ENCODE measurements around the gene AP1AR. TPM values are rescaled to one million over a fixed set of nuclear protein-coding genes. Genes with fewer than 3 reads are reported as not detected.
A peak's percentile ranks its signal among the peaks of the same experiment; 100 is the strongest.

AP1AR gene
- total RNA-seq, 2 experiments from 2014 or later, result 3.7 to 4.8 TPM

- CTCF ChIA-PET, result interaction anchor here (1.1 kb wide), 1 partner anchor 9 kb away, joined by 3 read pairs; no protein-coding TSS in a partner anchor
- no peak for TF ChIP-seq CTCF (IDR thresholded peaks at IDR 0.05)
- Mint-ChIP-seq H3K4me3 (peak overlapping the region; percentile 73), H3K27ac (peak overlapping the region; percentile 87), H3K27me3 (no peaks in the 10 kb centered on the region), H3K9me3 (no peaks in the 10 kb centered on the region), H3K36me3 (ENCODE audit: low read depth) (peaks cover 13% of the 10 kb centered on the region), H3K4me1 (ENCODE audit: low read depth) (peaks cover 52% of the 10 kb centered on the region)
- H3K4me3 ChIP-seq (ENCODE audit: low read length), result no peak overlapping the region
- H3K36me3 ChIP-seq (ENCODE audit: insufficient read depth, low read length), result no peaks in the 10 kb centered on the region
- intact Hi-C loops (cut with DNase I, micrococcal nuclease), result loop anchor here in 1 of 2 experiments (10.0 kb wide), 1 partner anchor 1476 kb away; the partner anchor contains the start of gene CAMK2D
- POLR2A ChIA-PET, result interaction anchor here (0.7 to 5.6 kb wide), 5 partner anchors 9 to 349 kb away, joined by 3 to 137 read pairs (median 5); partner anchors contain the start of gene ALPK1
- no peaks in the 10 kb centered on the region for H3K27me3 ChIP-seq (ENCODE audit: control insufficient read depth in 1 of 2, insufficient read depth in 2 of 2, low read length in 2 of 2)
- H3K9me3 ChIP-seq (ENCODE audit: control insufficient read depth in 1 of 2, insufficient read depth in 1 of 2, low read length in 2 of 2), result peaks cover 0 to 4% of the 10 kb centered on the region in 2 experiments
- ATAC-seq (ENCODE audit: poor library complexity) (peak; percentile 9), DNase-seq (peak in 3 of 14 experiments; percentile 76 to 83 (median 78))
- peak overlapping the region; percentile 74 to 86 for H3K27ac ChIP-seq (ENCODE audit: low read depth in 1 of 2, low read length in 2 of 2)
- peaks cover 38% of the 10 kb centered on the region for H3K4me1 ChIP-seq (ENCODE audit: insufficient read depth, low read length)
Measured at GRCh38 chr4:112288455-112288854, 56.9 kb downstream of the AP1AR start.

GRCh38 chr4:112289407-112290253, 58.0 kb downstream of the AP1AR start:
- no peak overlapping the region for H3K4me3 ChIP-seq (ENCODE audit: low read length)
- ChIA-PET POLR2A (interaction anchor here (5.3 to 5.6 kb wide), 2 partner anchors 10 to 20 kb away, joined by 40 to 137 read pairs; partner anchors contain the start of gene ALPK1), CTCF (interaction anchor here (1.1 kb wide), 1 partner anchor 10 kb away, joined by 3 read pairs; no protein-coding TSS in a partner anchor)
- Mint-ChIP-seq H3K4me3 (peak overlapping the region; percentile 63), H3K9me3 (no peaks in the 10 kb centered on the region), H3K36me3 (ENCODE audit: low read depth) (peaks cover 11% of the 10 kb centered on the region), H3K4me1 (ENCODE audit: low read depth) (peaks cover 40% of the 10 kb centered on the region), H3K27ac (peak overlapping the region; percentile 87), H3K27me3 (no peaks in the 10 kb centered on the region)
- peak overlapping the region in 1 of 2 donors; percentile 19 for H3K27ac ChIP-seq (ENCODE audit: low read depth in 1 of 2, low read length in 2 of 2)
- no peak for ATAC-seq (ENCODE audit: poor library complexity)
- no peak for DNase-seq
- H3K4me1 ChIP-seq (ENCODE audit: insufficient read depth, low read length), result peaks cover 34% of the 10 kb centered on the region
- H3K36me3 ChIP-seq (ENCODE audit: insufficient read depth, low read length), result no peaks in the 10 kb centered on the region
- intact Hi-C loops (cut with DNase I, micrococcal nuclease), result loop anchor here in 1 of 2 experiments (10.0 kb wide), 1 partner anchor 1475 kb away; the partner anchor contains the start of gene CAMK2D
- H3K9me3 ChIP-seq (ENCODE audit: control insufficient read depth in 1 of 2, insufficient read depth in 1 of 2, low read length in 2 of 2), result peaks cover 0 to 4% of the 10 kb centered on the region in 2 experiments
- H3K27me3 ChIP-seq (ENCODE audit: control insufficient read depth in 1 of 2, insufficient read depth in 2 of 2, low read length in 2 of 2), result no peaks in the 10 kb centered on the region
- TF ChIP-seq CTCF (IDR thresholded peaks at IDR 0.05), result no peak

- ChIA-PET CTCF (no interaction called here), POLR2A (no interaction called here)
- DNase-seq (no peak), ATAC-seq (ENCODE audit: poor library complexity) (no peak)
- Mint-ChIP-seq H3K9me3 (no peaks in the 10 kb centered on the region), H3K4me3 (no peak overlapping the region), H3K27ac (no peak overlapping the region), H3K4me1 (ENCODE audit: low read depth) (peaks cover 39% of the 10 kb centered on the region), H3K36me3 (ENCODE audit: low read depth) (peaks cover 7% of the 10 kb centered on the region), H3K27me3 (no peaks in the 10 kb centered on the region)
- Histone ChIP-seq H3K27me3 (ENCODE audit: control insufficient read depth in 1 of 2, insufficient read depth in 2 of 2, low read length in 2 of 2) (no peaks in the 10 kb centered on the region), H3K4me1 (ENCODE audit: insufficient read depth, low read length) (peaks cover 34% of the 10 kb centered on the region), H3K4me3 (ENCODE audit: low read length) (no peak overlapping the region), H3K36me3 (ENCODE audit: insufficient read depth, low read length) (no peaks in the 10 kb centered on the region), H3K27ac (ENCODE audit: low read depth in 1 of 2, low read length in 2 of 2) (no peak overlapping the region), H3K9me3 (ENCODE audit: control insufficient read depth in 1 of 2, insufficient read depth in 1 of 2, low read length in 2 of 2) (peaks cover 0 to 4% of the 10 kb centered on the region in 2 experiments)
- intact Hi-C loops (cut with DNase I, micrococcal nuclease), result no loop called here
- TF ChIP-seq CTCF (IDR thresholded peaks at IDR 0.05), result no peak
Measured at GRCh38 chr4:112290341-112290740, 58.8 kb downstream of the AP1AR start.

Measured in CD4-positive, alpha-beta T cell (primary cell).